ENCODE results near the gene TLCD3B. TPM values are rescaled to one million over a fixed set of nuclear protein-coding genes. Genes with fewer than 3 reads are reported as not detected.
A peak's percentile ranks its signal among the peaks of the same experiment; 100 is the strongest.

TLCD3B gene
- total and polyA plus RNA-seq, 9 of the 15 experiments (the other 6 are each of a cell fraction or from before 2014, with no cell fraction given), result 0.10 to 0.52 (median 0.23) TPM; not detected in 4

DNA sequence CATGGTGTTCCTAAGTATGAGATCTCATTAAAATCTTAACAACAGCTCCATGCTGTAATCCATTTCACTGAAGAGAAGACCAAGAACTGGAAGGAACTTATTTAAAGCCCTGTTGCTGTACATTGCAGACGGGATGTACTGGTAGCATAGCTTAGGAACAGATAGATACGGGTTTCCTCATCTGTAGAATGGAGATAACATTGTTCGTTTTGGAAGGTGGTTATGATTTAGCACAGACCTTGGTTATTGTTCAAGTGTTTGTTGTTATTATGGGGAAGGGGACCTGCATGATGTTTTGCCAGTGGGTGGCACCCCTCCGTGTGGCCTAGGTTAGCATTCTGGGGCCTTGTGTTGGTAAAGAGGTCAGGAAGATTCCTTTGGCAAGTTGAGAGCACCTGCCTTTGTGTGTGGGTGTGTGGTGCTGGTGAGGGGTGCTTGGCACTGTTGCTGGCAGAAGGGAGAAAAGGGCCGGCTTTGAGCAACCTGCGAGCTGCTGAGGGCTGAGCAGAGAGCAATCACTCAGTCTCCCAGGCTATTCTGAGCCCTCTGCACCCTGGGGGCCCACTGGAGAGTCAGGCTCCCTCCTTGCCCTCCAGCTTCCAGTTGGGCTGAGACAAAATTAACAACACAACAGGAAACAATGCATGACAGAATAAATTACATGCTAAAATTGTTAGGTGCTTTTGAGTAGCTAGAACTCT lies 55.1 kb downstream of the TLCD3B start:
- WGBS (ENCODE audit: insufficient coverage, low coverage, missing lambda C conversion rate), result 8% methylated on average over 6 of the region's 6 CpGs
- Histone ChIP-seq H3K36me3 (ENCODE audit: control insufficient read depth, insufficient read depth, low read length) (peaks cover 59% of the 10 kb centered on the region), H4K20me1 (replicated peaks; ENCODE audit: control insufficient read depth, insufficient read depth, low read length) (peaks cover 26% of the 10 kb centered on the region), H3K9ac (ENCODE audit: insufficient read depth in 1 of 2, low read depth in 2 of 2, low read length in 2 of 2) (peak overlapping the region; percentile 82; a peak in 3 of 4 replicates), H3K4me1 (replicated peaks in 1 of 2; ENCODE audit: control insufficient read depth in 2 of 2, insufficient read depth in 2 of 2, low read length in 2 of 2) (peaks cover 26 to 30% of the 10 kb centered on the region in 2 experiments; a peak in 4 of 5 replicates), H3K27ac (ENCODE audit: extremely low read depth, low read depth, low read length) (no peak overlapping the region), H2AFZ (ENCODE audit: low read depth, low read length) (no peak overlapping the region), H3K9me3 (replicated peaks; ENCODE audit: control insufficient read depth, insufficient read depth, low read depth, low read length) (no peaks in the 10 kb centered on the region; the same call in 1 of the 2 replicates), H3K9me1 (ENCODE audit: control insufficient read depth, insufficient read depth, low read length) (peaks cover 3% of the 10 kb centered on the region), H3K27me3 (ENCODE audit: control insufficient read depth in 2 of 2, insufficient read depth in 2 of 2, low read length in 2 of 2) (no peaks in the 10 kb centered on the region), H3K79me2 (ENCODE audit: control insufficient read depth, insufficient read depth, low read length) (peaks cover 36% of the 10 kb centered on the region), H3K4me2 (ENCODE audit: insufficient read depth, low read length) (peak overlapping the region; percentile 87), H3K4me3 (peak overlapping the region; percentile 71; the same call in 1 of the 2 replicates)
- intact Hi-C loops (cut with micrococcal nuclease) (no loop called here), in situ Hi-C loops (cut with MboI) (no loop called here)
- FAIRE-seq (peak; percentile 65), ATAC-seq (no peak), DNase-seq (ENCODE audit: extremely low read depth in 1 of 4, low spot score in 3 of 4) (peak in 1 of 4 experiments; percentile 30)
- no TSS peak for BruUV-seq (replicated peaks)
- ChIA-PET POLR2A (interaction anchor here (0.9 to 3.2 kb wide), 6 partner anchors 10 to 16 kb away, joined by 3 to 22 read pairs (median 12); partner anchors contain the start of gene TMEM219), CTCF (ENCODE audit: low intra/inter-chr PET ratio) (no interaction called here)
- peak; percentile 56; the same call in 1 of the 2 replicates for TF ChIP-seq TAL1 (IDR thresholded peaks at IDR 0.05)
- peak; percentile 45; the same call in 1 of the 2 replicates for TF ChIP-seq TEAD4 (IDR thresholded peaks at IDR 0.05; ENCODE audit: low read length)
- TF ChIP-seq TEAD4 (CRISPR knock-in tag; IDR thresholded peaks at IDR 0.05; ENCODE audit: borderline replicate concordance), result no peak
- TF ChIP-seq HDGF (IDR thresholded peaks at IDR 0.05), result no peak
- no peak for TF ChIP-seq RAD51 (IDR thresholded peaks at IDR 0.05; ENCODE audit: borderline replicate concordance, low read depth)
- TF ChIP-seq ZNF277 (CRISPR knock-in tag; IDR thresholded peaks at IDR 0.05; ENCODE audit: borderline replicate concordance), result no peak
- peak; percentile 44; the same call in 1 of the 2 replicates for TF ChIP-seq TCF3 (CRISPR knock-in tag; IDR thresholded peaks at IDR 0.05)
- TF ChIP-seq HDAC1 (IDR thresholded peaks at IDR 0.05), result 0 out of 4 replicates have a peak, but pooled peaks of 1 of the 2 experiments have one; percentile 12
- peak; percentile 90 for TF ChIP-seq SOX6 (IDR thresholded peaks at IDR 0.05)
- TF ChIP-seq CBFA2T2 (conservative IDR thresholded peaks at IDR 0.05), result 0 out of 2 replicates have a peak, but pooled peaks have one; percentile 10
- no peak for TF ChIP-seq RFX1 (IDR thresholded peaks at IDR 0.05)
- peak; percentile 57 for TF ChIP-seq ARID1B (IDR thresholded peaks at IDR 0.05)
- TF ChIP-seq CBFA2T3 (IDR thresholded peaks at IDR 0.05), result peak; percentile 72
- no peak for TF ChIP-seq MBD2 (IDR thresholded peaks at IDR 0.05; ENCODE audit: borderline replicate concordance, low read depth)
- TF ChIP-seq DPF2 (IDR thresholded peaks at IDR 0.05), result 0 out of 2 replicates have a peak, but pooled peaks have one; percentile 13

All from K562 (cell line).